GM19395 (cell line): Measurements from ENCODE around the gene SMG1.

Experiments used
- ATAC-seq: cut with Tn5 transposase; IDR thresholded peaks from one replicate; pipeline ENCODE4 v1.9.1; 2021; ENCODE audit warnings: mild to moderate bottlenecking, moderate library complexity; ENCODE audit not compliant: unreplicated experiment

The SMG1 gene

GRCh38 chr16:18855196-18855595 is 71.0 kb downstream of the SMG1 start:
- ATAC-seq = no peak

- no peak for ATAC-seq
Observed at GRCh38 chr16:18853694-18854093, 72.5 kb downstream of the SMG1 start.

GRCh38 chr16:18852647-18853046 is 73.6 kb downstream of the SMG1 start:
- ATAC-seq = no peak

- no peak for ATAC-seq
Observed at GRCh38 chr16:18846416-18846815, 79.8 kb downstream of the SMG1 start.

- no peak for ATAC-seq
Observed at GRCh38 chr16:18842565-18842964, 83.6 kb downstream of the SMG1 start.

- no peak for ATAC-seq
Observed at GRCh38 chr16:18841833-18842525, 84.2 kb downstream of the SMG1 start.

- ATAC-seq = no peak
Observed at GRCh38 chr16:18839555-18839954, 86.7 kb downstream of the SMG1 start.

- ATAC-seq = no peak
Observed at GRCh38 chr16:18836702-18837101, 89.5 kb downstream of the SMG1 start.

- ATAC-seq = no peak
Observed at GRCh38 chr16:18834864-18835263, 91.3 kb downstream of the SMG1 start.

GRCh38 chr16:18833707-18834505 is 92.3 kb downstream of the SMG1 start:
- no peak for ATAC-seq

GRCh38 chr16:18832613-18833012 is 93.6 kb downstream of the SMG1 start:
- ATAC-seq = no peak

- ATAC-seq = no peak
Observed at GRCh38 chr16:18832006-18832405, 94.2 kb downstream of the SMG1 start.

- no peak for ATAC-seq
Observed at GRCh38 chr16:18829251-18829650, 97.0 kb downstream of the SMG1 start.

- ATAC-seq = no peak
Observed at GRCh38 chr16:18827890-18828289, 98.3 kb downstream of the SMG1 start.

- ATAC-seq = no peak
Observed at GRCh38 chr16:18816286-18816685, 109.9 kb downstream of the SMG1 start.

GRCh38 chr16:18811925-18812324 is 114.3 kb downstream of the SMG1 start:
- ATAC-seq = no peak

- no peak for ATAC-seq
Observed at GRCh38 chr16:18809165-18809564, 117.0 kb downstream of the SMG1 start.

- ATAC-seq = no peak
Observed at GRCh38 chr16:18805257-18805773, 120.9 kb downstream of the SMG1 start.

GRCh38 chr16:18804540-18804939 is 121.7 kb downstream of the SMG1 start:
- no peak for ATAC-seq

GRCh38 chr16:18803569-18804462 is 122.4 kb downstream of the SMG1 start:
- no peak for ATAC-seq

GRCh38 chr16:18802767-18803343 is 123.4 kb downstream of the SMG1 start:
- ATAC-seq = no peak
